ENCODE results near the gene PLEKHA4.
"Not testable (repeated sequence)": the region's sequence is repeated elsewhere in the genome, so short reads cannot be mapped to it uniquely, and the experiment has no call there.

Gene PLEKHA4, protein sequence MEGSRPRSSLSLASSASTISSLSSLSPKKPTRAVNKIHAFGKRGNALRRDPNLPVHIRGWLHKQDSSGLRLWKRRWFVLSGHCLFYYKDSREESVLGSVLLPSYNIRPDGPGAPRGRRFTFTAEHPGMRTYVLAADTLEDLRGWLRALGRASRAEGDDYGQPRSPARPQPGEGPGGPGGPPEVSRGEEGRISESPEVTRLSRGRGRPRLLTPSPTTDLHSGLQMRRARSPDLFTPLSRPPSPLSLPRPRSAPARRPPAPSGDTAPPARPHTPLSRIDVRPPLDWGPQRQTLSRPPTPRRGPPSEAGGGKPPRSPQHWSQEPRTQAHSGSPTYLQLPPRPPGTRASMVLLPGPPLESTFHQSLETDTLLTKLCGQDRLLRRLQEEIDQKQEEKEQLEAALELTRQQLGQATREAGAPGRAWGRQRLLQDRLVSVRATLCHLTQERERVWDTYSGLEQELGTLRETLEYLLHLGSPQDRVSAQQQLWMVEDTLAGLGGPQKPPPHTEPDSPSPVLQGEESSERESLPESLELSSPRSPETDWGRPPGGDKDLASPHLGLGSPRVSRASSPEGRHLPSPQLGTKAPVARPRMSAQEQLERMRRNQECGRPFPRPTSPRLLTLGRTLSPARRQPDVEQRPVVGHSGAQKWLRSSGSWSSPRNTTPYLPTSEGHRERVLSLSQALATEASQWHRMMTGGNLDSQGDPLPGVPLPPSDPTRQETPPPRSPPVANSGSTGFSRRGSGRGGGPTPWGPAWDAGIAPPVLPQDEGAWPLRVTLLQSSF

DNA sequence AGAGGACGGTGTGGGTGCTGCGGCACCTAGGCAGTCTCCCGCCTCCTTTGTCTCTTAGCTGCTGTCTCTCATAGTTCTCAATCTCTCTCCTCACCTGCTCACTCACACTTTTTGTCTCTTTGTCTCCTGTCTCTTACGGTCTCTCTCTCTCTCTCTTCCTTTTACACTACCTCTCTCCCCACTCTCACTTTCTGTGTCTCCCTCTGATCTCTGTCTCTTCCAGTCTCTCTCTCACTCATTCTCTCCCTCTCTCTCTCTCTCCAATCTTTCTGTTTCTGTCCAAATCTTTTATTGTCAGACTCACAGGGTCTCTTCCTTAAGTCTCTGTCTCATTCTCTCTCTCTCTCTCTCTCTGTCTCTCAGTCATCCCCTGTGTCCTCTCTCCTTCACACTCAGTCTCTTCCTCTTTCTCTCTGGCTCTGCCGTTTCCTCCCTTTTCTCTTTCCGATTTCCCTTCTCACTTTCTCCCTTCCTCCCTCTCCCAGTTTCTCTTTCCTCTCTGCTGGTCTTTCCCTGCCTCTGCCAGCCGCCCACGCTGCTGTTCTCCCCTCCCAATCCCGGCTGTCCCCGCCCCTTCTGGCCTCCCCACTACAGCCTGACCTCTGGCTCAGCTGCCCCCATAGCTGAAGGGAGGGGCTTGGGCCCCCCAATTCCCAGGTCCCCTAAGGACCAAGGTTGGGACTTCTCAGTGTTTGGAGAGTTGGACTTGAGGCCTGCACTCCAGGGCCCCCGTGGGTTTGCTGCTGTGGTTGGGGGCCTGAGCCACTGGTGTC lies at the start of gene PLEKHA4:
PLEKHA4 (minus strand) TSS at position 504 of the 773 bp plus-strand sequence. CDS start 997 bp downstream, outside the sequence.
- DNase-seq = peak in 1 of 14 donors; percentile 48

DNA sequence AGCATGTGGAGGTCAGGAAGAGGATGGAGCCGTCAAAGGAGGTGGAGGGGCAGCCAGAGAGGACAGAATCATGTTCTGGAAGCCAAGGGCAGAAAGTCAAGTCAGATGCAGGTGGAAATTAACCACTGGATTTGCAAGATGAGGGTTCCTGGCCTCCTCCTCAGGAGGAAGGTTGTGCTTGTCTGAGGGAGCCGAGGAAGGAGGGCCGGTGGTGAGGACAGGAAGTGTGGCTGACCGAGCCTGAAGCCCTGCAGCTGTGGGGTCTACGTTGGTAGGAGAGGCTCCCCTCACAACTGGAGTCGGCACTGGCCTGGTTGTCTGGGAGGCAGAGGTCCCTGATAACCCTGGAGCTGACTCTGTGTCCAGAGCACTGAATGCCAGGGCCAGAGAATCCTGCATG lies 49.7 kb upstream of the PLEKHA4 start:
- no peak for DNase-seq

DNA sequence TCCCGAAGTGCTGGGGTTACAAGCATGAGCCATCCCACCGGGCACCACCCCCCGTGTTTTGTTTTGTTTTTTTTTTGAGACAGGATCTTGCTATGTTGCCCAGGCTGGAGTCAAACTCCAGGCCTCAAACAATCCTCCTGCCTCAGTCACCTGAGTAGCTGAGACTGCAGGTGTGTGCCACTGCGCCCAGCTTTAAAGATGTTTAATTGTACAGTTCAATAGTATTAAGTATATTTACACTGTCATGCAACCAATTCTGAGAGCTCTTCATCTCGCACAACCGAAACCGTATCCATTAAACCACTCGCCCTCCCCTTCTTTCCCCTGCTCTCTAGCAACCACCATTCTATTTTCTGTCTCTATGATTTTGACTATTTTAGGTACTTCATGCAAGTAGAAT lies 47.3 kb upstream of the PLEKHA4 start:
- DNase-seq = no peak

DNA sequence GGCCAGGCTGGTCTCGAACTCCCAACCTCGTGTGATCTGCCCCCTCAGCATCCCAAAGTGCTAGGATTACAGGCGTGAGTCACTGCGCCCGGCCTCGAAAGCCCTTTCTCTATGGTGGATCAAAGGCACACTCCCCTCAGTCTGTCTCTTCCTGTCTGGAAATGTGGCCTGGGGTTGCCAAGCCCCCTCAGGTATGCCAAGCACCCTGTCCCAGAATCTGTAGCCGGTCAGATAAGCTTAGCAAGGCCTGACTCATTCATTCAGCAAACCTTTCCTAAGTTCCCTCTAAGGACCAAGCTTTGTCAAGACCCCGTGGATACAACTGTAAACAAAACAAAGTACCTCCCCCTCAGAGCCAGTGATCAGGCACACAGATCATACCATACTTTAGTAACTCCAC lies 45.8 kb upstream of the PLEKHA4 start:
- no peak for DNase-seq

DNA sequence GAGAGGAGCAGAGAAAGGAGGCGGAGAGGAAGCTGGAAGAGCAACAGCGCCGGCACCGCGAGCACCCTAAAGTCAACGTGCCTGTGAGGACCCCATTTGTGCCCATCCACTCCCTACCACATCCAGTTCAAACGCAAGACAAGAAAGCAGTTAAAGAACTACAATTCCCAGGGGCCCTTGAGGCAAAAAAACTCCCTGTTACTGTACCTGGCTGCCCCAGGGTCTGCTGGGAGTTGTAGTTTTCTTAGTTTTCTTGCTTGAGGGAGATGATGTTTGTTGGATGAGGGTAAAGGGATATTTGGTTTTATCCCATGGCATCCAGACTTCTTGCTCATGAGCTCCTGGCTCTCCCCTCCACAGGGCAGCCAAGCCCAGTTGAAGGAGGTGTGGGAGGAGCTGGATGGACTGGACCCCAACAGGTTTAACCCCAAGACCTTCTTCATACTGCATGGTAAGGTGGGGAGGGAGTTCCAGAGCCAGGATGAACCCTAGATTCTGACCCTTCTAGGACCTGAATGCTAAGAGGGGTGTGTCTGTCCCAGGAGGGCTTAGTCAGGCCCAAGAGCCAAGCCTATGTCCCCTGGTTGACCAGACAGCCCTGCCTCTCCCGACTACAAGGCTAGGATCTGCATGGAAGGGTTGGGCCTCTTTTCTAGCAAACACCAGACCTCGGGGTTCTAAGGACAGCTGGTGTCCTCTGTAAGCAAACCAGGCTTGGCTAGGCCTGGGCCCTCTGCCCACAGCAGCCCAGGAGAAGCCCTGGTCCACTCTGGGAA lies 44.9 kb upstream of the PLEKHA4 start:
- no peak for DNase-seq

DNA sequence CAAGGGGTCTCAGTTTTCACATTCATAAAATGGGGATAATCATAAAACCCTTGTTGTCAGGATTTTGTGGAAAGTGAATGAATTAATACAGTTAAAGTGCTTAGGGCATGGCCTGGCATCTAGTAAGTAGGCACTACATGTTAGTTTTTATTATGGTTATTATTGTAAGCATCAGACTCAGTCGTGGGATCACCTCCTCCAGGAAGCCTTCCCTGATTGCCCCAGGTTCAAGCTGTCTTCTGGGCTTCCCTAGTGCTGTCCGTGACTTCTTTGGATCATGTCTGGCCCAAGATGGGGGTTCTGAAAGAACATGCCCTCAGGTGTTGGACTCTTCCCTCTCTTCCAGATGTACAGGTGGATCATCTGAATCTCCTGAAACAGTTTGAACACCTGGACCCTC lies 42.4 kb upstream of the PLEKHA4 start:
- DNase-seq = no peak

DNA sequence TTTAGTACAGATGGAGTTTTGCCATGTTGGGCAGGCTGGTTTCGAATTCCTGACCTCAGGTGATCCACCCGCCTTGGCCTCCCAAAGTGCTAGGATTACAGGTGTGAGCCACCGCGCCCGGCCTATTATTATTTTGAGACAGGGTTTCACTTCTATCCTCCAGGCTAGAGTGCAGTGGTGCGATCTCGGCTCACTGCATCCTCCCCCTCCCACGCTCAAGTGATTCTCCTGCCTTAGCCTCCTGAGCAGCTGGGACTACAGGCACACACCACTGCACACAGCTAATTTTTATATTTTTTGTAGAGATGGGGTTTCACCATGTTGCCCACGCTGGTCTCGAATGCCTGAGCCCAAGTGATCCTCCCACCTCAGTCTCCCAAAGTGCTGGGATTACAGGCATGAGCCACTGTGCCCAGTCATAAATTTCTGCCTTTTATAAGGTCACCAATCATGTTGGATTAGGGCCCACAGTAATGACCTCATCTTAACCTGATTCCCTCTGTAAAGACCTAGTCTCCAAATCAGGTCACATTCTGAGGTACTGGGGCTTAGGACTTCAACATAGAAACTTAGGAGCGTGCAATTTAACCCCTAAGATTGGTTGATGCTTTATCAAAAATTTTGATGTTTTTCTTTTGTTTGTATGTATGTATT lies 41.1 kb upstream of the PLEKHA4 start:
- not testable (repeated sequence) for DNase-seq

DNA sequence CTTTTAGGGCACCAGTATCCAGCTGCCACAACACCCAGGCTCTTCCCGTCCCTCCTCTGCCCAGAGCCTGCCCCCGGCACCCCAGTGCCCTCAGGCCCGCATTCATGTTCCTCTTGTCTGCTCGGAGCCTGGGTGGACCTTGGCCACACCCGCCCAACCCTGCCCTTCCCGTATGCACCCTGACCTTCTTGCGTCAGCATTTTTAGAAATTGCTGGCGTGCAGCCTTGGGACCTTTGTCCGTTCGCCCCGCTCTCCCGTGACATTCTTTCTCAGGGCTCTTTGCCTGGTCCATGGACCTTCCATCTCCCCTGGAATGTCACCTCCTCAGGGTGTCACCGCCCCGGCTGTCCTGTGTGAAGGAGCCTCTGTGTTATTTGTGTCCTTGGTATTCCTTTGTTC lies 39.3 kb upstream of the PLEKHA4 start:
- no peak for DNase-seq

DNA sequence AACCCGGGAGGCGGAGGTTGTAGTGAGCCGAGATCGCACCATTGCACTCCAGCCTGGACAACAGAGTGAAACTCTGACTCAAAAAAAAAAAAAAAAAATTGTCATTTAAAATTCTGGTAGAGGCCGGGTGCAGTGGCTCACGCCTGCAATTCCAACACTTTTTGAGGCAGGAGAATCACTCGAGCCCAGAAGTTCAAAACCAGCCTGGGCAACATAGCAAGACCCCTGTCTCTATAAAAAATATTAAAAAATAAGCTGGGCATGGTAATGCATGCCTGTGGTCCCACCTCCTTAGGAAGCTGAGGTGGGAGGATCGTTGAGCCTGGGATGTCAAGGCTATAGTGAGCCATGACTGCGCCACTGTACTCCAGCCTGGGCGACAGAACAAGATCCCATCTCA lies 37.9 kb upstream of the PLEKHA4 start:
- no peak for DNase-seq

DNA sequence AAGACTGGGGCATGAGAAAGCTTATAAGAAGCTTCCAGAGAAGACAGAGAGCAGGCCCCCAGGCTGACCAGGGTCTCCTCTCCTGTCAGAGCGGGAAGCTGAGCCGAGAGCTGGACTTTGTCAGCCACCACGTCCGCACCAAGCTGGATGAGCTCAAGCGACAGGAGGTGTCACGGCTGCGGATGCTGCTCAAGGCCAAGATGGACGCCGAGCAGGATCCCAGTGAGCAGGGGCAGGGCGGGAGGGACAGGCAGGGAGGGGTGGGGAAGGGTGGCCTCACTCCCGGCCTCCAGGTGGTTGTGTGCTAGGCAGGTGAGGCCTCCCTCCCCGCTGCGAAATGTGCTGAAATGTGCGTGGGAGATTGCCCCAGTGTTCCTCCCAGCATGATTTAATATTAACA lies 37.2 kb upstream of the PLEKHA4 start:
- no peak for DNase-seq

DNA sequence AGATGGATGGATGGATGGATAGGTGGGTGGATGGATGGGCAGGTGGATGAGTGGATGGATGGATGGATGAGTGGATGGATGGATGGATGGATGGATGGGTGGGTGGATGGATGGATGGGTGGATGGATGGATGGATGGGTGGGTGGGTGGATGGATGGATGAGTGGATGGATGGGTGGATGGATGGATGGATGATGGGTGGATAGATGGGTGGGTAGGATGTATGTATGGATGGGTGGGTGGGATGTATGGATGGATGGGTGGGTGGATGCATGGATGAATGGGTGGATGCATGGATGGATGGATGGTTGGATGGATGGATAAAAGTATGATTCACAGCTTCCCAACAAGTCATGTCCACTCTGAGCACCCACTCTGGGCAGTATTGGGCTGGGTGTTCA lies 35.4 kb upstream of the PLEKHA4 start:
- not testable (repeated sequence) for DNase-seq

DNA sequence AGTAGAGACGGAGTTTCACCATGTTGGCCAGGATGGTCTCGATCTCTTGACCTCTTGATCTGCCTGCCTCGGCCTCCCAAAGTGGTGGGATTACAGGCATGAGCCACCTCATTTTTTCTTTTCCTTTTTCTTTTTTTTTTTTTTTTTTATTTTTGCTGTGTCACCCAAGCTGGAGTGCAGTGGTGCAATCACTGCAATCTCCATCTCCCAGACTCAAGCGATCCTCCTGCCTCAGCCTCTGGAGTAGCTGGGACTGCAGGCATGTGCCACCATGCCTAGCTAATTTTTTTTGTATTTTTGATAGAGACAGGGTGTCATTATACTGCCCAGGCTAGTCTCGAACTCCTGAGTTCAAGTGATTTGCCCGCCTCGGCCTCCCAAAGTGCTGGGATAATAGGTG lies 33.9 kb upstream of the PLEKHA4 start:
- not testable (repeated sequence) for DNase-seq

DNA sequence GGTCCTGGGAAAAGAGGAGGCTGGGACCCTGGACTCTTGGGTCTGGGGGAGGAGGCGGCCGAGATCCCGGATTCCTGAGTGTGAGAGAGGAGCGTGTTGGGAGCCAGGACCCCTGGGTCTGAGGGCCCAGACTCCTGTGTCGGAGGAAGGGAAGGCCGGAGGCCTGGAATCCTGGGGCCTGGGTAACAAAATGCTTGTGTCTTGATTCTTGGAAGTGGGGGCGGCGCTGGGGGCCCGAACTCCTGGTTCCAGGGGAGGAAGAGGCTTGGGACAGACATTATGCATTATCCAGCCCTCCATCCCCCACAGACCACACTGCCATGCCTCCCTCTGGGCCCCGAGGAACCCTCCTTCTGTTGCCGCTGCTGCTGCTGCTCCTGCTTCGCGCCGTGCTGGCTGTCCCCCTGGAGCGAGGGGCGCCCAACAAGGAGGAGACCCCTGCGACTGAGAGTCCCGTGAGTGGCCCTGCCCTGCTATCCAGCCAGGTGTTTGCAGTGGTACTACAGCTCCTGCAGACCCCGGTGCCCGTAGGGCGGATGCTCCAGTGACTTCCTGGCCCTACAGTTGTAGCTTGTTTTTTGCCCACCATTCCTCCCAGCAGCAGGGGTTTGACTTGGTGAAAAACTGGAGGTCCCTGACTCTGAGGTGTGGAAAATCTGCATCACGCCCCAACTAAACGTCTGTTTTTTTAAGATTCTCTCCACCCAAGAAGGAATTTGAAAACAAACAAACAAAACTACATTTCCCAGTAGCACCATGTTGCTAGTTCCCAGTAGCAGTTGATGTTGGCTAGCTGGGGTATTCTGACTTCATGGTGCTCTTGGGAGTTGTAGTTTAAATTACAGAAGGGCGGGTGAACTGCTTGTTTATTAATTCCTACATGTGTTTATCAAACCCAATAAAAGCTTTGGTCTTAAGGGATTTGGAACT lies 32.3 kb upstream of the PLEKHA4 start:
- peak in 8 of 14 donors; percentile 2 to 41 (median 34) for DNase-seq

DNA sequence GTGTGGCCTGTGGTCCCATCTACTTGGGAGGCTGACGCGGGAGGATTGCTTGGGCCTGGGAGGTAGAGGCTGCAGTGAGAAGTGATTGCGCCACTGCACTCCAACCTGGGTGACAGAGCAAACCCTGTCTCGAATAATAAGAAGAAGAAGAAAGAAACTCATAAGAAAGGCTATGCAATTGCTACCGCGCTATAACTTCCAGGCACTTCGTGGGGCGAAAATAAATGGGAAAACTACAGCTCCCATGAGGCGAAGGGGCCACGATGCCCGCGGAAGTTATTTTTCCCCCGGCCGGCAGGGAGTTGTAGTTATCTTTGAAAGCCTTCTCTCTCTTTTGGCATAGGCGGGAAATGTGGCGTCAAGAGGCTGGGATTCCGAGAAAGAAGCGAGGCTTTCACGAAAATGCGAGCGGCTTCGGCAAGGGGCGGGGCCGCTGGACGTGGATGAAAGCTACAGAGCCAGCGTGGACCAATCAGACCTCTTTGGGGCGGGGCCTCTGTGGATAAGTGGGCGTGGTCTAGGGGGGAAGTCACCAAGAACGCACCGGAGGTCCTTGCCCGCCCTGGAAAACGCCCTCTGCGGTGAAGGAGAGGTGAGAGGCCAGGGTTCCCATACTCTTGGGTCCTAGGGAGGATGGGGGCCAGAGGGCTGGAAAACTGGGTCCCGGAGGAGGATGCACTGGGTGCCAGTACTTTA lies 31.5 kb upstream of the PLEKHA4 start, which contains the start of gene NUCB1:
NUCB1 (plus strand) TSS at position 532 of the 696 bp plus-strand sequence. CDS start 485 bp downstream, outside the sequence.
- DNase-seq = peak; percentile 73 to 99 (median 96)

DNA sequence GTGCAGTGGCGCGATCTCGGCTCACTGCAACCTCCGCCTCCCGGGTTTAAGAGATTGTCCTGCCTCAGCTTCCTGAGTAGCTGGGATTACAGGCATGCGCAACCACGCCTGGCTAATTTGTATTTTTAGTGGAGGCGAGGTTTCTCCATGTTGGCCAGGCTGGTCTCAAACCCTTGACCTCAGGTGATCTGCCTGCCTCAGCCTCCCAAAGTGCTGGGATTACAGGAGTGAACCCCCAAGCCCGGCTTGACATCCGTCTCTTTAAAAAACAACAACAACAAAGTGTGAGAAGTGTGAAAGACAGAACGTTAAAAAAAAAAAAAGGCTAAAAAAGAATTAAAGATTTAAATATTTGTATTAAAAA lies 31.0 kb upstream of the PLEKHA4 start:
- DNase-seq = not testable (repeated sequence)

DNA sequence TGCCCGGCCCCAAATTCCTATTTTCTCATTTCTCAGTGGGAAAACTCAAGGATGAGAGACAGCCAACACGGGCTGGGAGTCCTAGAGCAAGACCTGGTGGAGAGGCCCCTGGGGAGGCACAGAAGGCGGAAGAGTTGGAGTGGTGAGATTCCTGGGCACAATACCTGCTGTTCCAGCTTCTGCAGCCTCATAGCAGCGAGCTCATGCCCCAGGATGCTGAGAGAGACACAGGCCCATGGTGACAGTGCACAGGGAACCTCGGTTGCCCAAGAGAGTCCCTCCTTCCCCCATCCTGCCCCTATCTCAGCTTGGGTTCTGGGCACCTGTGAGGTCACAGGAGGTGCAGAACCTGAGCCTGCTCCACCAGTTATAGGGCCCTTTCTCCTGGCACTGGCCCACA lies 28.8 kb upstream of the PLEKHA4 start:
- no peak for DNase-seq

DNA sequence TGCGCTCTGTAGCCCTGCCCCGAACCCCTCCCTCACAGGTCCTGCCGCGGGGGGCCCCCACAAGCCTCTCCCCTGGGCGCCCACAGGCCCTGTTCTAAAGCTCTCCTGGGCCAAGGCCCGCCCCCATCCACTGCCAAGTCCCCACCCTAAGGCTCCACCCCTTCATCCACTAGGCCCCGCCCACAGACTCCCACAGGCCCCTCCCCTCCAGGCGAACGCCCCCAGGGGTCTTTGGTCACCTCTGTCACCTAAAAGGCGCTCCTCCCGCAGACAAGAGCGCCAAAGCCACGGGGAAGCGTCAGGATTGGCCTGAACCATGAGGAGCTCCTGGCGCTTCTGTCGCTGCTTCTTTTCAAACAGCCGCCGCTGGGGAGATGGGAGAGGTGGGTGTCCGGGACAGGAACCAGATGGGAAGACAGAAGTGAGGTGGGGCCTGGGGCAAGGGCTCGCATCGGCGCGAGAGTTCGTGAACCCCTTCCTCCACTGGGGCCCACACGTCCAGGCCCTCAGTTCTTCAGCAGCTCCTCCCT lies 27.8 kb upstream of the PLEKHA4 start:
- peak in 7 of 14 donors; percentile 5 to 36 (median 22) for DNase-seq

DNA sequence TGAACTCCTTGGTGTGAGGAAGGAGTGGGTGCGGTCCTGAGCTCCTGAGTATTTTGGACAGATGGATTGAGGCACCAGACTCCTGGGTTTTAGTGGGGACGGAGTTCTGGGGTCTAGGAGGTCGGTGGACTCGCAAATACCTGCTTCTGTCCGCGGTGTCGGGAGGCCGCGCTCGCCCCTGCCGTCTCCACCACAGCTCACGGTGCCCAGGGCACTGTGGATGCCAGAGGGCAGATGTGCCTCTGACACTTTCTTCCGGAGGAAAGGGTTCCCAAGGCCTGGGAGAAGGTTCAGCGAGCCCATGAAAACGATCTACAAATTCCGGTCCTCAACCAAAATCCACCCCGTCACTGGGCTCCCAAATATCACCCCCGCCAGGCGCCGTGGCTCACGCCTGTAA lies 26.8 kb upstream of the PLEKHA4 start:
- DNase-seq = no peak

DNA sequence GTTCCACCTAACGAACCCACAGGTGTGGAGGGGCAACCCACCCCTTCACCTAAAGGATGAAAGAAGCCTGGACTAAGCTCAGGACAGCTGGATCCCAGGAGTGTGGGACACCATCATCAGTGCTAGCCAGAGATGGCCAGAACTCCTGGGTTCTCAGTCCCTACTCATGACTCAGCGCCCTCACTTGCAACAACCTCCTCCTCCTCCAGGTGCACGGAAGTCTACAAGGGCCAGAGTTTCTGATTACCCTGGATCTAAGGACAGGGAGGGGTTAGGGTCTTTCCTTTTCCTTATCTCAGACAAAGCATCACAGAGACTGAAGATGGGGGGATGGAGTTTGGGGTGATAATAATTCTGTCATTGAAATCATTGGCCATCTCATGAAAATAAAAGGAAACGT lies 22.1 kb upstream of the PLEKHA4 start:
- DNase-seq = no peak
